ENCODE results near the gene LRRC19.

The LRRC19 gene

GRCh38 chr9:27005491-27005890 lies at the start of gene LRRC19:
LRRC19 (minus strand) TSS chr9:27005672; CDS start chr9:26999694, 5,978 bp downstream.
- H3K4me1 ChIP-seq = no peaks in the 10 kb centered on the region
- DNase-seq (ENCODE audit: low spot score in 2 of 2) = no peak
- no peaks in the 10 kb centered on the region for H3K27me3 ChIP-seq (ENCODE audit: low read depth)
- no peaks in the 10 kb centered on the region for H3K9me3 ChIP-seq
- in situ Hi-C loops (cut with MboI; ENCODE audit: low sequenced_read_pairs) = no loop called here
- no peak within 1 kb of the TSS for H3K4me3 ChIP-seq
- no peaks in the 10 kb centered on the region for H3K36me3 ChIP-seq (replicated peaks)

GRCh38 chr9:27054841-27055240 lies 49.4 kb upstream of the LRRC19 start:
- Histone ChIP-seq H3K4me1 (peaks cover 14% of the 10 kb centered on the region), H3K9me3 (no peaks in the 10 kb centered on the region), H3K4me3 (no peak overlapping the region), H3K27me3 (ENCODE audit: low read depth) (no peaks in the 10 kb centered on the region), H3K36me3 (replicated peaks) (no peaks in the 10 kb centered on the region; the same call in 1 of the 2 replicates)
- in situ Hi-C loops (cut with MboI; ENCODE audit: low sequenced_read_pairs) = no loop called here
- no peak for DNase-seq (ENCODE audit: low spot score in 2 of 2)

GRCh38 chr9:27054125-27054524 lies 48.7 kb upstream of the LRRC19 start:
- in situ Hi-C loops (cut with MboI; ENCODE audit: low sequenced_read_pairs) = no loop called here
- Histone ChIP-seq H3K4me3 (no peak overlapping the region), H3K9me3 (no peaks in the 10 kb centered on the region), H3K27me3 (ENCODE audit: low read depth) (no peaks in the 10 kb centered on the region), H3K4me1 (peaks cover 14% of the 10 kb centered on the region), H3K36me3 (replicated peaks) (no peaks in the 10 kb centered on the region; the same call in 1 of the 2 replicates)
- DNase-seq (ENCODE audit: low spot score in 2 of 2) = peak in 1 of 2 experiments; percentile 77

GRCh38 chr9:27053369-27054022 lies 48.0 kb upstream of the LRRC19 start:
- Histone ChIP-seq H3K9me3 (no peaks in the 10 kb centered on the region), H3K4me3 (no peak overlapping the region), H3K27me3 (ENCODE audit: low read depth) (no peaks in the 10 kb centered on the region), H3K4me1 (peaks cover 14% of the 10 kb centered on the region), H3K36me3 (replicated peaks) (peaks cover 2% of the 10 kb centered on the region)
- DNase-seq (ENCODE audit: low spot score in 2 of 2) = no peak
- in situ Hi-C loops (cut with MboI; ENCODE audit: low sequenced_read_pairs) = no loop called here

DNA sequence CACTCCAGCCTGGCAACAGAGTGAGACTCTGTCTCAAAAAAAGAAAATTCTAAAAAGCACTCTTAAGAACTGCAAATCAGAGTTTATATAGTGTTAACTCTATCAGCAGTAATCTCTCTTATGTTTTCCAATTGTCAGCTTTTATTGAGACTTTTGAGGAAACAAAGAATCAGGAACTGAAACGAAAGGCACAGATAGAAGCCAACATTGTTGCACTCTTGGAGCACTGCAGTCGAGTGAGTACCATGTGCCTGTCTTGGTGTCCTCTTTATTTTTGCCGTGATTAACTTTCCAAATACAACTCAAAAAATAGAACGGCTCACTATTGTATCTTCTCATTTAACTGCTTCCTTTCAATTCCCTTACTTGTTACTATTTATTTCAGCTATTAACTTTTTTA lies 41.7 kb upstream of the LRRC19 start:
- Histone ChIP-seq H3K4me1 (no peaks in the 10 kb centered on the region), H3K4me3 (no peak overlapping the region), H3K36me3 (replicated peaks) (peaks cover 4% of the 10 kb centered on the region), H3K27me3 (ENCODE audit: low read depth) (no peaks in the 10 kb centered on the region), H3K9me3 (no peaks in the 10 kb centered on the region)
- in situ Hi-C loops (cut with MboI; ENCODE audit: low sequenced_read_pairs) = loop anchor here (25.0 kb wide), 1 partner anchor 490 kb away; the partner anchor contains the start of gene MOB3B
- DNase-seq (ENCODE audit: low spot score in 2 of 2) = no peak

- H3K27me3 ChIP-seq (ENCODE audit: low read depth) = no peaks in the 10 kb centered on the region
- H3K36me3 ChIP-seq (replicated peaks) = no peaks in the 10 kb centered on the region; the same call in 1 of the 2 replicates
- no peak overlapping the region for H3K4me3 ChIP-seq
- no peaks in the 10 kb centered on the region for H3K9me3 ChIP-seq
- no peaks in the 10 kb centered on the region for H3K4me1 ChIP-seq
- in situ Hi-C loops (cut with MboI; ENCODE audit: low sequenced_read_pairs) = loop anchor here (25.0 kb wide), 1 partner anchor 494 kb away; the partner anchor contains the start of gene MOB3B
- no peak for DNase-seq (ENCODE audit: low spot score in 2 of 2)
Measured at GRCh38 chr9:27043176-27043575, 37.7 kb upstream of the LRRC19 start.

- in situ Hi-C loops (cut with MboI; ENCODE audit: low sequenced_read_pairs) = loop anchor here (25.0 kb wide), 1 partner anchor 495 kb away; the partner anchor contains the start of gene MOB3B
- H3K4me3 ChIP-seq = no peak overlapping the region
- H3K9me3 ChIP-seq = no peaks in the 10 kb centered on the region
- H3K4me1 ChIP-seq = no peaks in the 10 kb centered on the region
- H3K36me3 ChIP-seq (replicated peaks) = no peaks in the 10 kb centered on the region; the same call in 1 of the 2 replicates
- no peaks in the 10 kb centered on the region for H3K27me3 ChIP-seq (ENCODE audit: low read depth)
- no peak for DNase-seq (ENCODE audit: low spot score in 2 of 2)
Measured at GRCh38 chr9:27042476-27042875, 37.0 kb upstream of the LRRC19 start.

DNA sequence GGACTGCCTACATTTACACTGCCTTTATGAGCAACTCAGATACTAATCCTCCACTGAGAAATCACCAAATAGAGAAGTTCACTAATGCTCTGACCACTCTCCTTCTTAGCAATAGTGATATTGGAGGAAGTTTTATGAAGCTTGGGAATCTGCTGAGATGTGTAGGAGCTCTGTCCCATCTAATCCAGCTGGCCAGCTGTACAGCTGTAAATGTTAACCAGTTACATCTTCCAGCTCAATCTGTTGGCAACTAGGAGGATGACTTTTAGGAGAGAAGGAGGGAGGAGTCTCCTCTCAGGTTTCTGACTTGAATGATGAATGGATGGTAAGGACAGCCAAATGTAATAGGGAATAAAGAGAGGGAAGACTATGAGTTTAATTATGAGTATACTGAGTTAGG lies 36.3 kb upstream of the LRRC19 start:
- in situ Hi-C loops (cut with MboI; ENCODE audit: low sequenced_read_pairs) = loop anchor here (25.0 kb wide), 1 partner anchor 496 kb away; the partner anchor contains the start of gene MOB3B
- Histone ChIP-seq H3K27me3 (ENCODE audit: low read depth) (no peaks in the 10 kb centered on the region), H3K4me3 (no peak overlapping the region), H3K4me1 (no peaks in the 10 kb centered on the region), H3K36me3 (replicated peaks) (no peaks in the 10 kb centered on the region; the same call in 1 of the 2 replicates), H3K9me3 (no peaks in the 10 kb centered on the region)
- DNase-seq (ENCODE audit: low spot score in 2 of 2) = no peak

DNA sequence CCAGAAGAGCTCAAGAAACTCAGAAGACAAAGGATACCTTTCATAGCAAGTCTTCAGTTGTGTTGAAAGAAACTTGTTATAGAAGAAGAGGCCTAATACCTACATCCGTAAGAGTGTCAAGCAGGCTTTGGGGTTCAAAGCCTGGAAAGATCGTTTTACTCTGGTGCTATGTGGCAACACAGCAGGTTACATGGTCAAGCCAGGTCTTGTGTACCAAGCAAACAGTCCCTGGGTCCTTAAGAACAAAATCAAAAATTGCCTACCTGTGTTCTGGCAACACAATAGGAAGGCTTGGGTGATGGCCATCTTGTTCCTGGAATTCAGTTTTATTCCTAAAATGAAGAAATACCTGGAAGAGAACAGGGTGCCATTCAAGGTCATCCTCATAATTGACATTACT lies 32.0 kb upstream of the LRRC19 start:
- Histone ChIP-seq H3K9me3 (no peaks in the 10 kb centered on the region), H3K36me3 (replicated peaks) (no peaks in the 10 kb centered on the region), H3K27me3 (ENCODE audit: low read depth) (no peaks in the 10 kb centered on the region), H3K4me3 (no peak overlapping the region), H3K4me1 (no peaks in the 10 kb centered on the region)
- in situ Hi-C loops (cut with MboI; ENCODE audit: low sequenced_read_pairs) = loop anchor here (10.0 to 25.0 kb wide), 2 partner anchors 237 to 500 kb away; partner anchors contain the start of gene MOB3B
- DNase-seq (ENCODE audit: low spot score in 2 of 2) = no peak

- no peaks in the 10 kb centered on the region for H3K9me3 ChIP-seq
- in situ Hi-C loops (cut with MboI; ENCODE audit: low sequenced_read_pairs) = loop anchor here (10.0 to 25.0 kb wide), 2 partner anchors 241 to 503 kb away; partner anchors contain the start of gene MOB3B
- H3K27me3 ChIP-seq (ENCODE audit: low read depth) = no peaks in the 10 kb centered on the region
- H3K4me1 ChIP-seq = no peaks in the 10 kb centered on the region
- DNase-seq (ENCODE audit: low spot score in 2 of 2) = peak; percentile 46 to 81
- H3K36me3 ChIP-seq (replicated peaks) = no peaks in the 10 kb centered on the region
- H3K4me3 ChIP-seq = no peak overlapping the region
Measured at GRCh38 chr9:27033815-27034403, 28.4 kb upstream of the LRRC19 start.

GRCh38 chr9:27029186-27029585 lies 23.7 kb upstream of the LRRC19 start:
- Histone ChIP-seq H3K27me3 (ENCODE audit: low read depth) (no peaks in the 10 kb centered on the region), H3K4me3 (no peak overlapping the region), H3K36me3 (replicated peaks) (peaks cover 4% of the 10 kb centered on the region; the same call in 1 of the 2 replicates), H3K9me3 (no peaks in the 10 kb centered on the region), H3K4me1 (no peaks in the 10 kb centered on the region)
- no peak for DNase-seq (ENCODE audit: low spot score in 2 of 2)
- in situ Hi-C loops (cut with MboI; ENCODE audit: low sequenced_read_pairs) = loop anchor here (25.0 kb wide), 1 partner anchor 508 kb away; the partner anchor contains the start of gene MOB3B

DNA sequence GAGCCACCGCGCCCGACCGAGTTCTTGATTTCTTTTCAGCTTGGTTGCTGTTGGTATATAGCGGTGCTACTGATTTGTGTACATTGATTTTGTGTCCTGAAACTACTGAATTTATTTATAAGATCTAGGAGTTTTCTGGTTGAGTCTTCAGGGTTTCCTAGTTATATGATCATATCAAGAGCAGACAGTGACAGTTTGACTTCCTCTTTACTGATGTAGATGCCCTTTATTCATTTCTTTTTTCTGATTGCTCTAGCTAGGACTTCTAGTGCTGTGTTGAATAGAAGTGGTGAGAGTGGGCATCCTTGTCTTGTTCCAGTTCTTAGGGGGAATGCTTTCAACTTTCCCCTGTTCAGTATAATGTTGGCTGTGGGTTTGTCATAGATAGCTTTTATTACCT lies 17.4 kb upstream of the LRRC19 start:
- DNase-seq (ENCODE audit: low spot score in 2 of 2) = no peak
- in situ Hi-C loops (cut with MboI; ENCODE audit: low sequenced_read_pairs) = no loop called here
- Histone ChIP-seq H3K9me3 (no peaks in the 10 kb centered on the region), H3K4me3 (no peak overlapping the region), H3K27me3 (ENCODE audit: low read depth) (no peaks in the 10 kb centered on the region), H3K36me3 (replicated peaks) (peaks cover 11% of the 10 kb centered on the region), H3K4me1 (no peaks in the 10 kb centered on the region)

GRCh38 chr9:27019589-27019988 lies 14.1 kb upstream of the LRRC19 start:
- H3K9me3 ChIP-seq = no peaks in the 10 kb centered on the region
- peaks cover 15% of the 10 kb centered on the region for H3K36me3 ChIP-seq (replicated peaks)
- no peak for DNase-seq (ENCODE audit: low spot score in 2 of 2)
- H3K27me3 ChIP-seq (ENCODE audit: low read depth) = no peaks in the 10 kb centered on the region
- in situ Hi-C loops (cut with MboI; ENCODE audit: low sequenced_read_pairs) = no loop called here
- no peak overlapping the region for H3K4me3 ChIP-seq
- no peaks in the 10 kb centered on the region for H3K4me1 ChIP-seq

DNA sequence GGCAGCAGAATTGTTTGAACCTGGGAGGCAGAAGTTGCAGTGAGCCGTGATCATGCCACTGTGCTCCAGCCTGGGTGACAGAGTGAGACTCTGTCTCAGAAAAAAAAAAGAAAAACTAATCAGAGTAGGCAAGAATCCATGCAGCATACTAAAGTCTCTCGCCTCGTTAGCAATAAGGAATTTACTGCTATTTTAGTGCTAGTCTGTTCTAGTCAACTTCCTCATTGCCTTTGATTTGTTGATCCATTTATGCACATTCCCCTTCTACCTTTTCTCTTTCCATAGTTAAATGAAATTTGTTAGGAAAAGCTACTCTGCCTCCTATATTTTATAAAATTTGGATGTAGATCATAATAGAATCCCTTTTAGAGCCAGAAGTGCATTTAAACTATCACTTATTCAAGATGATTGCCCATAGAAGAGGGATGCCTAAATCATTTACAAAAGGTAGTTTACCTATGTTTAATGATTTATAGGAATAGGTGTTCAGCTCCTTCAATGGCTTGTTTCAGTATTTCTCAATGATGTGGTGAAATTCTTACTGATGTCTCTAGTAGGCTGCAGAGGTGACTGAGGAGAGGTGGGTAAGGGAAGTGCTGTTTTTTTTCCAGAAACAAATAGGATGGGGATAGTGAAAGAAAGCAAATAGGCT lies 1.9 kb downstream of the LRRC19 start:
- H3K4me1 ChIP-seq = no peaks in the 10 kb centered on the region
- H3K4me3 ChIP-seq = no peak overlapping the region
- no peaks in the 10 kb centered on the region for H3K36me3 ChIP-seq (replicated peaks)
- no peak for DNase-seq (ENCODE audit: low spot score in 2 of 2)
- no peaks in the 10 kb centered on the region for H3K27me3 ChIP-seq (ENCODE audit: low read depth)
- no peaks in the 10 kb centered on the region for H3K9me3 ChIP-seq
- in situ Hi-C loops (cut with MboI; ENCODE audit: low sequenced_read_pairs) = no loop called here
